HCT116 (cell line): ENCODE measurements around the gene MACROH2A1. TPM values are rescaled to one million over a fixed set of nuclear protein-coding genes. Genes with fewer than 3 reads are reported as not detected.

Experiments
- ATAC-seq: fragments of 200-7000 bp; cut with Tn5 transposase; 2 replicates; pipeline ENCODE4 v1.9.1; 2020; ENCODE audit warnings: mild to moderate bottlenecking, moderate library complexity
- BruUV-seq: library from RNA; stranded (reverse); fragments of 400-500 nt; replicated peaks from 2 replicates; lab custom pipeline; 2021; lab: Mats Ljungman, UMichigan
- CTCF ChIA-PET: fragments of 300-600 bp; sonication (Branson Sonifier 250); formaldehyde crosslinking; loops from one replicate; lab custom pipeline; 2021; ENCODE audit warnings: antibody characterized with exemption; lab: Charles Lee
- POLR2A ChIA-PET: fragments of 300-600, 350-600 bp; sonication (Branson Sonifier 250); formaldehyde crosslinking; loops from one replicate; lab custom pipeline; 2021; ENCODE audit warnings: antibody characterized with exemption; lab: Charles Lee
- RAD21 ChIA-PET, 2 experiments: fragments of 300-600 bp; sonication (Branson Sonifier 250); formaldehyde crosslinking; loops; one replicate each; lab custom pipeline; 2023; ENCODE audit warnings: low total read pairs in 2 of 2; ENCODE audit not compliant: uncharacterized antibody in 2 of 2, unreplicated experiment in 2 of 2, low non-redundant PET in 1 of 2; lab: Charles Lee
- DNase-seq: peaks from one replicate; pipeline ENCODE4 v3.0.0-alpha.2; 2010; ENCODE audit warnings: low read depth, low spot score
- H2AFZ ChIP-seq: fragments of 200-600 bp; shearing (Covaris generic), sonication (generic); 2 replicates; pipeline ENCODE4 v1.6.1; 2017; ENCODE audit warnings: low read depth, mixed run types, mixed read lengths, antibody characterized with exemption, low read length; ENCODE audit not compliant: poor library complexity, severe bottlenecking
- H3K27ac ChIP-seq: 2 replicates; pipeline ENCODE4 v1.5.1; 2012; ENCODE audit warnings: low read depth, low read length
- H3K27me3 ChIP-seq: fragments of 200-600 bp; sonication (generic); 2 replicates; pipeline ENCODE4 v1.6.1; 2016; ENCODE audit warnings: mixed run types, low read length, mixed read lengths; ENCODE audit not compliant: insufficient read depth
- H3K36me3 ChIP-seq, 2 experiments: fragments of 200-500 bp in 1 of 2; fragments of 200-600 bp in 1 of 2; sonication (Bioruptor generic) in 1 of 2; sonication (generic) in 1 of 2; 2 replicates each; pipeline versions ENCODE4 v1.5.1 to v1.6.1; 2014 to 2016; ENCODE audit warnings: low read length in 2 of 2, inconsistent platforms in 1 of 2, mixed read lengths in 1 of 2, mixed run types in 1 of 2; ENCODE audit not compliant: insufficient read depth in 2 of 2, control insufficient read depth in 1 of 2
- H3K4me1 ChIP-seq, 2 experiments: fragments of 200-600 bp in 1 of 2; sonication (generic) in 1 of 2; 2 replicates each; pipeline versions ENCODE4 v1.5.1 to v1.6.1; 2012 to 2017; ENCODE audit warnings: low read length in 2 of 2, inconsistent platforms in 1 of 2, mild to moderate bottlenecking in 1 of 2, mixed read lengths in 1 of 2, mixed run types in 1 of 2, moderate library complexity in 1 of 2; ENCODE audit not compliant: insufficient read depth in 2 of 2, control insufficient read depth in 1 of 2
- H3K4me2 ChIP-seq: fragments of 200-600 bp; sonication (generic); 2 replicates; pipeline ENCODE4 v1.6.1; 2017; ENCODE audit warnings: mixed run types, low read length, mixed read lengths
- H3K4me3 ChIP-seq, 2 experiments: fragments of 200-600 bp in 1 of 2; sonication (generic) in 1 of 2; replicated peaks in 1 of 2; 2 replicates each; pipeline ENCODE4 v1.5.1; 2011 to 2016; ENCODE audit warnings: low read length in 2 of 2, control low read depth in 1 of 2, low read depth in 1 of 2, mild to moderate bottlenecking in 1 of 2, mixed read lengths in 1 of 2, mixed run types in 1 of 2
- H3K79me2 ChIP-seq: fragments of 200-600 bp; sonication (generic); 2 replicates; pipeline ENCODE4 v1.6.1; 2017; ENCODE audit warnings: mild to moderate bottlenecking, mixed run types, low read length, moderate library complexity, mixed read lengths; ENCODE audit not compliant: insufficient read depth
- H3K9ac ChIP-seq: fragments of 200-600 bp; sonication (generic); 2 replicates; pipeline ENCODE4 v1.6.1; 2016; ENCODE audit warnings: low read length, mixed read lengths
- H3K9me2 ChIP-seq: fragments of 200-600 bp; sonication (generic), shearing (Covaris generic); 2 replicates; pipeline ENCODE4 v1.6.1; 2017; ENCODE audit warnings: mixed run types, mild to moderate bottlenecking, moderate library complexity; ENCODE audit not compliant: insufficient read depth
- H3K9me3 ChIP-seq, 2 experiments: fragments of 200-500 bp in 1 of 2; fragments of 200-600 bp in 1 of 2; sonication (Bioruptor generic) in 1 of 2; sonication (generic) in 1 of 2; 2 replicates each; pipeline ENCODE4 v1.6.1; 2014 to 2017; ENCODE audit warnings: low read length in 2 of 2, mixed read lengths in 2 of 2, inconsistent platforms in 1 of 2, low read depth in 1 of 2, mild to moderate bottlenecking in 1 of 2, mixed run types in 1 of 2, moderate library complexity in 1 of 2; ENCODE audit not compliant: control insufficient read depth in 1 of 2, insufficient read depth in 1 of 2
- H4K20me1 ChIP-seq: fragments of 200-600 bp; sonication (generic), shearing (Covaris generic); 2 replicates; pipeline ENCODE4 v1.6.1; 2017; ENCODE audit warnings: mixed run types, mild to moderate bottlenecking, moderate library complexity; ENCODE audit not compliant: insufficient read depth
- EGR1 ChIP-seq: IDR thresholded peaks from 2 replicates; pipeline ENCODE4 v1.6.1; 2012; ENCODE audit warnings: low read depth
- ELF1 ChIP-seq: IDR thresholded peaks from 2 replicates; pipeline ENCODE4 v1.6.1; 2012; ENCODE audit warnings: low read depth, borderline replicate concordance
- JUND ChIP-seq: IDR thresholded peaks from 2 replicates; pipeline ENCODE4 v1.6.1; 2012
- TCF7L2 ChIP-seq: IDR thresholded peaks from 2 replicates; pipeline ENCODE4 v1.7.0; 2011; ENCODE audit warnings: borderline replicate concordance, inconsistent platforms; ENCODE audit not compliant: insufficient read depth, insufficient read length; ENCODE audit errors: extremely low read depth
- YY1 ChIP-seq: IDR thresholded peaks from 2 replicates; pipeline ENCODE4 v1.6.1; 2011; ENCODE audit warnings: low read length, low read depth, moderate library complexity, mild to moderate bottlenecking; ENCODE audit not compliant: insufficient replicate concordance; ENCODE audit errors: extremely low read depth
- intact Hi-C: fragments of 100-400 bp; cut with micrococcal nuclease; formaldehyde crosslinking; loops from 2 replicates; pipeline ENCODE4 v1.10.0; 2022
- total RNA-seq: library from RNA; stranded (reverse); gene quantifications from one replicate; pipeline ENCODE4 v1.2.1, GENCODE V29; 2021; ENCODE audit not compliant: unreplicated experiment
- TF ChIP-seq, protein P1 (sequence below): IDR thresholded peaks from 2 replicates; pipeline ENCODE4 v1.6.1; 2011; ENCODE audit warnings: mild to moderate bottlenecking, low read length, moderate library complexity; ENCODE audit not compliant: insufficient replicate concordance; ENCODE audit errors: extremely low read depth

MACROH2A1 gene
- total RNA-seq, 1 experiment from 2014 or later = 218 TPM

DNA sequence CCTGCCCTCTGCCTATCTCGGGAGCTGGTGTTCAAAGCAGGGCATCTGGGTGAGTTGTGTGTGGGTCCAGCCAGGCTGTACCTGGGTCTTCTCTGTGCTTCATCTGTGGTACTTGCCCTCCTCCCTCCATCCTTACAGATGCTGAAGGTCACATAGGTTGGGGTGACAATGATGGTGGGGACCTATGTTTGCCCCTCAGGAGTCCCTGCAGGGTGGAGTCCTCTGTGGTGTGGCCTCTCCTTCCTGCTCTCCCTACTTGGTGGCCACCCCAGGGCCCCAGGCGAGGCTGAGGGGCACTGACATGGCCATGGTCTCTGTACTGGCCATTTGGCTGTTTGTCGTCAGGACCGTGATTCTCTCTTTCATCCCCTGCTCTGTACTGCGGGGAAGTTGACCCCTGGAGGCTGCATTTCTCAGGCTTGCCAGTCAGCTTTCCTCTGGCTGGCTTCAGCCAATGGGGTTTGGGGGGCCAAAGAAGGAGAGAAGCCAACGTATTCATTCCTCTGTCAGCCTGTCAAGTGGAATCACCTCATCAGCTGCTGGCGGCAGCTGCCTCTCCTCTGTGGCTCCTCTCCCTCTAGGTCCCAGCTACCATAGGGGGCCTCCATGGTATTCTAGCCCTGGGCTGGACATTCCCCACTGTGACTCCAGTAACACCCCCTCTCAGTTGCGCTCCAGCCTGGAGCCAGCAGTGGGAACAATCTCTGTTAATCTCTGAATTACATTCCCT is 43.6 kb upstream of the MACROH2A1 start:
- no peak for DNase-seq
- ChIA-PET CTCF (no interaction called here), POLR2A (no interaction called here), RAD21 (no interaction called here)
- no peaks in the 10 kb centered on the region for H3K9me2 ChIP-seq
- H3K36me3 ChIP-seq = no peaks in the 10 kb centered on the region
- H3K4me3 ChIP-seq = no peak overlapping the region
- no peak overlapping the region for H3K9ac ChIP-seq
- H3K79me2 ChIP-seq = no peaks in the 10 kb centered on the region
- H4K20me1 ChIP-seq = no peaks in the 10 kb centered on the region
- no peaks in the 10 kb centered on the region; the same call in 1 of the 2 replicates for H3K27me3 ChIP-seq
- BruUV-seq = no TSS peak
- H3K4me1 ChIP-seq = peaks cover 10 to 13% of the 10 kb centered on the region in 2 experiments; a peak in 3 of 4 replicates
- no peak overlapping the region for H3K27ac ChIP-seq
- no peak for TF ChIP-seq JUND
- TF ChIP-seq TCF7L2 = no peak
- TF ChIP-seq YY1 = no peak
- TF ChIP-seq ELF1 = no peak
- TF ChIP-seq EGR1 = no peak
- TF ChIP-seq, protein P1, sequence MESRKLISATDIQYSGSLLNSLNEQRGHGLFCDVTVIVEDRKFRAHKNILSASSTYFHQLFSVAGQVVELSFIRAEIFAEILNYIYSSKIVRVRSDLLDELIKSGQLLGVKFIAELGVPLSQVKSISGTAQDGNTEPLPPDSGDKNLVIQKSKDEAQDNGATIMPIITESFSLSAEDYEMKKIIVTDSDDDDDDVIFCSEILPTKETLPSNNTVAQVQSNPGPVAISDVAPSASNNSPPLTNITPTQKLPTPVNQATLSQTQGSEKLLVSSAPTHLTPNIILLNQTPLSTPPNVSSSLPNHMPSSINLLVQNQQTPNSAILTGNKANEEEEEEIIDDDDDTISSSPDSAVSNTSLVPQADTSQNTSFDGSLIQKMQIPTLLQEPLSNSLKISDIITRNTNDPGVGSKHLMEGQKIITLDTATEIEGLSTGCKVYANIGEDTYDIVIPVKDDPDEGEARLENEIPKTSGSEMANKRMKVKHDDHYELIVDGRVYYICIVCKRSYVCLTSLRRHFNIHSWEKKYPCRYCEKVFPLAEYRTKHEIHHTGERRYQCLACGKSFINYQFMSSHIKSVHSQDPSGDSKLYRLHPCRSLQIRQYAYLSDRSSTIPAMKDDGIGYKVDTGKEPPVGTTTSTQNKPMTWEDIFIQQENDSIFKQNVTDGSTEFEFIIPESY = no peak
- TF ChIP-seq, all 23 proteins: peak for 0
- ATAC-seq = no peak
- H3K4me2 ChIP-seq = no peak overlapping the region
- intact Hi-C loops = no loop called here
- no peak overlapping the region for H2AFZ ChIP-seq
- no peaks in the 10 kb centered on the region for H3K9me3 ChIP-seq
